Measurements from ENCODE around the gene CCDC186.

DNA sequence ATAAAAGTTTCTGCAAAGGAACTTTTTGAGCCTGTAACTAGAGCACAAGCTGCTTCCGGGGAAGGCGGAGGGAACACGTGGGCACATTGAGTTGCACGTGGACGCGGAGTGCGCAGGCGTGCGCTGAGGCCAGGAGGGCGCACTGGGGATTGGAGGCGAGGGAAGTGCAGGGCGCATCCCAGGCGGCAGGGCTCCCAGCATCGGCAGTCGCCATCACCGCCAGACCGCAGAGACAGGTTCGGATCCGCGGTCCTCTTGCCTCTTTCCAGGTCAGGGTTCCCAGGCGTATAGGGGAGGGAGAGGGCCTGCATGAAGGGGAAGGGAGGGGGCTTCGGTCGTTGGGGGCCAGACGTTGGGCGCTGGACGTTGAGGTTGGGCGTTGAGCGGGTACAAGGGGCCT, 5.1 kb upstream of the CCDC186 start, which contains the start of gene TDRD1:
- TF ChIP-seq, protein P1, sequence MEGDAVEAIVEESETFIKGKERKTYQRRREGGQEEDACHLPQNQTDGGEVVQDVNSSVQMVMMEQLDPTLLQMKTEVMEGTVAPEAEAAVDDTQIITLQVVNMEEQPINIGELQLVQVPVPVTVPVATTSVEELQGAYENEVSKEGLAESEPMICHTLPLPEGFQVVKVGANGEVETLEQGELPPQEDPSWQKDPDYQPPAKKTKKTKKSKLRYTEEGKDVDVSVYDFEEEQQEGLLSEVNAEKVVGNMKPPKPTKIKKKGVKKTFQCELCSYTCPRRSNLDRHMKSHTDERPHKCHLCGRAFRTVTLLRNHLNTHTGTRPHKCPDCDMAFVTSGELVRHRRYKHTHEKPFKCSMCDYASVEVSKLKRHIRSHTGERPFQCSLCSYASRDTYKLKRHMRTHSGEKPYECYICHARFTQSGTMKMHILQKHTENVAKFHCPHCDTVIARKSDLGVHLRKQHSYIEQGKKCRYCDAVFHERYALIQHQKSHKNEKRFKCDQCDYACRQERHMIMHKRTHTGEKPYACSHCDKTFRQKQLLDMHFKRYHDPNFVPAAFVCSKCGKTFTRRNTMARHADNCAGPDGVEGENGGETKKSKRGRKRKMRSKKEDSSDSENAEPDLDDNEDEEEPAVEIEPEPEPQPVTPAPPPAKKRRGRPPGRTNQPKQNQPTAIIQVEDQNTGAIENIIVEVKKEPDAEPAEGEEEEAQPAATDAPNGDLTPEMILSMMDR (IDR thresholded peaks at IDR 0.05): no peak
- TF ChIP-seq ZFX (IDR thresholded peaks at IDR 0.05; ENCODE audit: borderline replicate concordance): no peak
